Right lobe of liver (tissue), 4 donors: ENCODE results near the gene PSME3IP1.

Source experiments
- POLR2A ChIP-seq: fragments of 450-650 bp; IDR thresholded peaks from one replicate; pipeline ENCODE4 v1.6.1; 2017; ENCODE audit warnings: antibody characterized with exemption, mild to moderate bottlenecking
- TF ChIP-seq, protein P1 (sequence below), 4 donors: fragments of 200-600 bp in 3 of 4; fragments of 450-650 bp in 1 of 4; IDR thresholded peaks; one replicate each; pipeline versions ENCODE4 v1.5.1 to v1.8.0; 2016 to 2022; ENCODE audit warnings: antibody characterized with exemption in 4 of 4, mild to moderate bottlenecking in 2 of 4
- donor health status: DM: no; HTN: no; CAD: no.
- donor health status: DM: no; HTN: no; CAD: no.
- donor health status: DM: no; HTN: yes; CAD: no.

DNA sequence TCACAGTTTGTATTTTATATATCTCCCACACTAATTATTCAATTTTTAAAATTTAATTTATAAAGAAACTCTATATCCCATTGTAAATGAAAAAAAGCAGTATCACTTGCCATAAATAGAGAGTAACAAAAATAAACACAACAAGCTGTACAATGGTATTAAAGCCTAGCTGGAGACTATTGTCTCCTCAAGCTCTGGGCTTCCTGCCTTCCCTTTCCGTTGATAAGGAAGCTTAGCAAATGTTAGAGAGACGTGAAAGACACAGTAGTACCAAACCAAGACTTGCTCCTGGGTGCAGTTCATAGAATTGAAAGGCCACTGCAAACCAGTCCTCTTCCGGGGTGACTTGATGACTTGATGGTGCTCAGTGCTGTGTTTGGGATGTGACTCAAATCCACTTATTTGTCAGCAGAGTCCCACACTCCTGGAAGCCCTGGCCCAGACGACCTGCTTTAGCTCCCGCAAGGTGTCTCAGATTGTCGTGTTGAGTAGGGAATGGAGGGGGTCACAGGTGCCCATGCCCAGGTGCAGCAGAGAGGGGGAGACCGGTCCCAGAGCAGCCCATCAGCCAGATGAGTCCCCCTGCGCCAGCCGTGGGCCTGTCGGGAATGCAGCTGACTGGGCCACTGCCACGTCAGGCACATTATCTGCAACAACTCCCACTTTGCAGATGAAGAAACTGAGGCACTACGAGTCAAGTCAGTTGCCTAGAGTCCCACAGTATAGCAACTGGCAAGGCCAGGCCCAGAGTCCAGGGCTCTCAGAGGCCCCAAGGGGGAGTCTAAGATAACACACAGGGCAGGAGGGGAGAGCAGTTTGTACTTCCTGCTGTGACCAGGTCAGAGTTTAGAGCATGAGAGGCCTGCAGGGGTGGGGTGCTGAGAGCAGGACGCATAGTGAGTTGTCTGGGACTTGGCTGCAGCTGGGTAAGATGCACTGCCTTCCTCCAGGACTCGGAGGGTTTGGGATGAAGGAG, 40.5 kb downstream of the PSME3IP1 start:
- no peak for TF ChIP-seq POLR2A
- TF ChIP-seq, protein P1, sequence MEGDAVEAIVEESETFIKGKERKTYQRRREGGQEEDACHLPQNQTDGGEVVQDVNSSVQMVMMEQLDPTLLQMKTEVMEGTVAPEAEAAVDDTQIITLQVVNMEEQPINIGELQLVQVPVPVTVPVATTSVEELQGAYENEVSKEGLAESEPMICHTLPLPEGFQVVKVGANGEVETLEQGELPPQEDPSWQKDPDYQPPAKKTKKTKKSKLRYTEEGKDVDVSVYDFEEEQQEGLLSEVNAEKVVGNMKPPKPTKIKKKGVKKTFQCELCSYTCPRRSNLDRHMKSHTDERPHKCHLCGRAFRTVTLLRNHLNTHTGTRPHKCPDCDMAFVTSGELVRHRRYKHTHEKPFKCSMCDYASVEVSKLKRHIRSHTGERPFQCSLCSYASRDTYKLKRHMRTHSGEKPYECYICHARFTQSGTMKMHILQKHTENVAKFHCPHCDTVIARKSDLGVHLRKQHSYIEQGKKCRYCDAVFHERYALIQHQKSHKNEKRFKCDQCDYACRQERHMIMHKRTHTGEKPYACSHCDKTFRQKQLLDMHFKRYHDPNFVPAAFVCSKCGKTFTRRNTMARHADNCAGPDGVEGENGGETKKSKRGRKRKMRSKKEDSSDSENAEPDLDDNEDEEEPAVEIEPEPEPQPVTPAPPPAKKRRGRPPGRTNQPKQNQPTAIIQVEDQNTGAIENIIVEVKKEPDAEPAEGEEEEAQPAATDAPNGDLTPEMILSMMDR (IDR thresholded peaks at IDR 0.05) = no peak
